Aorta (tissue), 5 donors: Measurements from ENCODE around the gene MPZL1. TPM values are rescaled to one million over a fixed set of nuclear protein-coding genes. Genes with fewer than 3 reads are reported as not detected.
"Not testable (repeated sequence)": the region's sequence is repeated elsewhere in the genome, so short reads cannot be mapped to it uniquely, and the experiment has no call there.

ENCODE experiments used
- ATAC-seq: fragments of 200-7000 bp; cut with Tn5 transposase; one replicate; pipeline ENCODE4 v1.9.1; 2022; ENCODE audit warnings: moderate library complexity; ENCODE audit not compliant: low FRiP score
- DNase-seq, 2 donors: peaks; one replicate each; pipeline ENCODE4 v3.0.0-alpha.2; 2020
- H3K27ac ChIP-seq, 2 donors: one replicate each; pipeline ENCODE4 v1.5.1; 2013; ENCODE audit warnings: low read length in 2 of 2, mild to moderate bottlenecking in 2 of 2, moderate library complexity in 2 of 2, control low read depth in 1 of 2, inconsistent platforms in 1 of 2, low read depth in 1 of 2
- H3K27me3 ChIP-seq, 2 donors: one replicate each; pipeline ENCODE4 v1.6.1; 2013; ENCODE audit warnings: control low read depth in 1 of 2, low read length in 1 of 2, mild to moderate bottlenecking in 1 of 2, moderate library complexity in 1 of 2; ENCODE audit not compliant: insufficient read depth in 2 of 2, control insufficient read depth in 1 of 2
- H3K36me3 ChIP-seq, 2 donors: one replicate each; pipeline ENCODE4 v1.6.1; 2013; ENCODE audit warnings: control low read depth in 1 of 2, low read length in 1 of 2, mild to moderate bottlenecking in 1 of 2; ENCODE audit not compliant: insufficient read depth in 2 of 2, control insufficient read depth in 1 of 2
- H3K4me1 ChIP-seq, 2 donors: one replicate each; pipeline ENCODE4 v1.6.1; 2013; ENCODE audit warnings: low read length in 2 of 2, control low read depth in 1 of 2, mild to moderate bottlenecking in 1 of 2, moderate library complexity in 1 of 2; ENCODE audit not compliant: insufficient read depth in 2 of 2, control insufficient read depth in 1 of 2
- H3K4me3 ChIP-seq, 2 donors: one replicate each; pipeline ENCODE4 v1.5.1; 2013; ENCODE audit warnings: low read length in 2 of 2, control low read depth in 1 of 2, mild to moderate bottlenecking in 1 of 2
- H3K9me3 ChIP-seq: one replicate; pipeline ENCODE4 v1.6.1; 2013; ENCODE audit warnings: mild to moderate bottlenecking, low read length; ENCODE audit not compliant: control insufficient read depth
- WGBS, 2 donors: extraction: QIAGEN DNeasy Blood & Tissue Kit; methylation state at CpG; one replicate each; pipeline ENCODE4 v1.1.7; 2013; 5-methylcytosine and 5-hydroxymethylcytosine counted together
- intact Hi-C, 2 donors: fragments of 100-400 bp; cut with DNase I; formaldehyde crosslinking; loops; one replicate each; pipeline versions ENCODE4 v1.14.2 to v1.15.0; 2022
- polyA plus RNA-seq, 2 donors: library from polyadenylated mRNA; stranded (reverse); fragments of 200-250 nt; gene quantifications; one replicate each; pipeline ENCODE4 v1.2.3, GENCODE V29; 2013
- total RNA-seq, 2 donors: library from RNA; stranded (reverse); fragmentation: NEBNext Ultra II Directional; extraction: Animal tissue kit (Norgen Biotek cat#: 25700); gene quantifications; one replicate each; pipeline ENCODE4 v1.2.1, GENCODE V29; 2021
- donor health status: healthy with polysubstance abuse.
- donor health status: Bipolar disorder and iron deficiency.
- donor health status: DM: no; HTN: no; CAD: no.
- donor health status: DM: no; HTN: no; CAD: no.
- donor health status: DM: yes; HTN: yes; CAD: no.

MPZL1 gene
- total and polyA plus RNA-seq, 4 donors: 21.7 to 148 (median 79.9) TPM

GRCh38 chr1:167719715-167720421 is 1.9 kb upstream of the MPZL1 start:
- H3K9me3 ChIP-seq, H3K4me3 ChIP-seq, H3K27ac ChIP-seq, ATAC-seq, DNase-seq, H3K27me3 ChIP-seq, H3K36me3 ChIP-seq: not testable (repeated sequence)
- whole genome bisulfite sequencing, 2 donors: 94 to 95% methylated on average over 25 of the region's 25 CpGs
- intact Hi-C loops: loop anchor here (5.0 to 10.0 kb wide), 4 partner anchors 82 to 365 kb away; partner anchors contain the start of genes DCAF6 (in 2 of the 2) and MPC2 (in 2 of the 2)
- peaks cover 4 to 11% of the 10 kb centered on the region in 2 donors for H3K4me1 ChIP-seq

- ATAC-seq: peak; percentile 55
- no peaks in the 10 kb centered on the region for H3K36me3 ChIP-seq
- H3K27ac ChIP-seq: peak overlapping the region; percentile 85 to 97
- H3K27me3 ChIP-seq: no peaks in the 10 kb centered on the region
- WGBS, 2 donors: 11 to 12% methylated on average over 13 of the region's 13 CpGs
- H3K4me1 ChIP-seq: peaks cover 6 to 12% of the 10 kb centered on the region in 2 donors
- DNase-seq: peak in 1 of 2 donors; percentile 64
- no peaks in the 10 kb centered on the region for H3K9me3 ChIP-seq
- intact Hi-C loops: loop anchor here in 1 of 2 donors (5.0 kb wide), 1 partner anchor 81 kb away; no protein-coding TSS in a partner anchor
- peak overlapping the region; percentile 31 to 63 for H3K4me3 ChIP-seq
Observed at GRCh38 chr1:167720965-167721616, 691 bp upstream of the MPZL1 start.

- DNase-seq (peak in 1 of 2 donors; percentile 82), ATAC-seq (peak; percentile 67)
- Histone ChIP-seq H3K36me3 (no peaks in the 10 kb centered on the region), H3K4me3 (peak overlapping the region; percentile 93 to 96), H3K4me1 (peaks cover 7 to 12% of the 10 kb centered on the region in 2 donors), H3K9me3 (no peaks in the 10 kb centered on the region), H3K27me3 (no peaks in the 10 kb centered on the region), H3K27ac (peak overlapping the region; percentile 77 to 83)
- intact Hi-C loops: loop anchor here (2.0 to 5.0 kb wide), 2 partner anchors 80 kb away; no protein-coding TSS in a partner anchor
- 0 to 1% methylated on average over 34 to 52 of the region's 52 CpGs for WGBS, 2 donors
Observed at GRCh38 chr1:167722152-167722869, 529 bp downstream of the MPZL1 start.

- Histone ChIP-seq H3K36me3 (no peaks in the 10 kb centered on the region), H3K4me1 (peaks cover 7 to 12% of the 10 kb centered on the region in 2 donors), H3K4me3 (peak overlapping the region; percentile 93 to 96), H3K27me3 (no peaks in the 10 kb centered on the region), H3K27ac (no peak overlapping the region), H3K9me3 (no peaks in the 10 kb centered on the region)
- no peak for DNase-seq
- 2 to 4% methylated on average over 4 of the region's 4 CpGs for WGBS, 2 donors
- intact Hi-C loops: loop anchor here (2.0 to 5.0 kb wide), 2 partner anchors 79 to 80 kb away; no protein-coding TSS in a partner anchor
- no peak for ATAC-seq
Observed at GRCh38 chr1:167722870-167723251, 1.1 kb downstream of the MPZL1 start.

- Histone ChIP-seq H3K4me1 (peaks cover 7 to 12% of the 10 kb centered on the region in 2 donors), H3K36me3 (no peaks in the 10 kb centered on the region), H3K9me3 (no peaks in the 10 kb centered on the region), H3K4me3 (peak overlapping the region; percentile 32 to 96), H3K27ac (no peak overlapping the region), H3K27me3 (no peaks in the 10 kb centered on the region)
- ATAC-seq (no peak), DNase-seq (no peak)
- 58 to 59% methylated on average over 2 of the region's 2 CpGs for WGBS, 2 donors
- intact Hi-C loops: loop anchor here (2.0 to 5.0 kb wide), 2 partner anchors 78 to 79 kb away; no protein-coding TSS in a partner anchor
Observed at GRCh38 chr1:167723707-167724323, 2.0 kb downstream of the MPZL1 start.

- peaks cover 0 to 2% of the 10 kb centered on the region in 2 donors for H3K36me3 ChIP-seq
- H3K27ac ChIP-seq: no peak overlapping the region
- no peaks in the 10 kb centered on the region for H3K27me3 ChIP-seq
- no peak overlapping the region for H3K4me3 ChIP-seq
- 58 to 59% methylated on average over 1 of the region's 1 CpG for WGBS, 2 donors
- peaks cover 7 to 12% of the 10 kb centered on the region in 2 donors for H3K4me1 ChIP-seq
- ATAC-seq (no peak), DNase-seq (no peak)
- intact Hi-C loops: no loop called here
- no peaks in the 10 kb centered on the region for H3K9me3 ChIP-seq
Observed at GRCh38 chr1:167726008-167726407, 4.2 kb downstream of the MPZL1 start.

GRCh38 chr1:167728818-167729410 is 7.1 kb downstream of the MPZL1 start:
- Histone ChIP-seq H3K27ac (no peak overlapping the region), H3K4me1 (peaks cover 7 to 12% of the 10 kb centered on the region in 2 donors)
- WGBS, 2 donors: 76 to 77% methylated on average over 8 of the region's 8 CpGs

GRCh38 chr1:167734227-167734626 is 12.4 kb downstream of the MPZL1 start:
- WGBS, 2 donors: 94 to 99% methylated on average over 4 of the region's 4 CpGs
- intact Hi-C loops: no loop called here
- no peak for ATAC-seq

More at GRCh38 chr1:167728818-167729410, 7.1 kb downstream of the MPZL1 start:
- ATAC-seq (no peak), DNase-seq (no peak)
- intact Hi-C loops: no loop called here
- Histone ChIP-seq H3K4me3 (no peak overlapping the region), H3K36me3 (peaks cover 0 to 2% of the 10 kb centered on the region in 2 donors), H3K9me3 (no peaks in the 10 kb centered on the region), H3K27me3 (no peaks in the 10 kb centered on the region)

More at GRCh38 chr1:167734227-167734626, 12.4 kb downstream of the MPZL1 start:
- Histone ChIP-seq H3K4me3 (no peak overlapping the region), H3K36me3 (peaks cover 0 to 4% of the 10 kb centered on the region in 2 donors), H3K4me1 (peaks cover 0 to 6% of the 10 kb centered on the region in 2 donors), H3K27me3 (no peaks in the 10 kb centered on the region), H3K27ac (no peak overlapping the region), H3K9me3 (no peaks in the 10 kb centered on the region)
- no peak for DNase-seq
